Lower leg skin (tissue), 3 donors: Measurements from ENCODE around the gene BBS7.

Source experiments
- POLR2A ChIP-seq, 2 donors: fragments of 450-650 bp; IDR thresholded peaks; one replicate each; pipeline ENCODE4 v1.6.1; 2016 to 2017; ENCODE audit warnings: antibody characterized with exemption in 2 of 2, mild to moderate bottlenecking in 1 of 2, moderate library complexity in 1 of 2
- TF ChIP-seq, protein P1 (sequence below), 3 donors: fragments of 450-650 bp; IDR thresholded peaks; one replicate each; pipeline ENCODE4 v1.5.1; 2016; ENCODE audit warnings: antibody characterized with exemption in 3 of 3, mild to moderate bottlenecking in 3 of 3, moderate library complexity in 2 of 3

DNA sequence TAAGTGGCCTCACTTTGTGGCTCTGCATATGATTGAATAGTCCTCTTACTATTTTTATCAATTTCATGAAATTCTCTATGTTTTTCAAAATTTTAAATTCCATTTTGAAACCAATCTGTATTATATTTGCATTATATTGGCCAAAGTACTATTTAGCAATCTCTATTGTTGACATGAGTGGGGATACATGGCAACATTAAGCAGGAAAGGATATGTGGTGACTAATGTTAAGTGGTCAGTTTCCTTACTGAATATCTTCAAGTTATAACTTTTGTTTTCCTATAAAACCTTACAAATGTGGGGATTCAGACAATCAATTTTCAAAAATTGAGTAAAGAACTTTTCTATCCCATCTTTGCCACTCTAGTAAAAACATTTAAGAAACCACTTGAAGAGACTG lies 10.2 kb downstream of the BBS7 start:
- TF ChIP-seq, protein P1, sequence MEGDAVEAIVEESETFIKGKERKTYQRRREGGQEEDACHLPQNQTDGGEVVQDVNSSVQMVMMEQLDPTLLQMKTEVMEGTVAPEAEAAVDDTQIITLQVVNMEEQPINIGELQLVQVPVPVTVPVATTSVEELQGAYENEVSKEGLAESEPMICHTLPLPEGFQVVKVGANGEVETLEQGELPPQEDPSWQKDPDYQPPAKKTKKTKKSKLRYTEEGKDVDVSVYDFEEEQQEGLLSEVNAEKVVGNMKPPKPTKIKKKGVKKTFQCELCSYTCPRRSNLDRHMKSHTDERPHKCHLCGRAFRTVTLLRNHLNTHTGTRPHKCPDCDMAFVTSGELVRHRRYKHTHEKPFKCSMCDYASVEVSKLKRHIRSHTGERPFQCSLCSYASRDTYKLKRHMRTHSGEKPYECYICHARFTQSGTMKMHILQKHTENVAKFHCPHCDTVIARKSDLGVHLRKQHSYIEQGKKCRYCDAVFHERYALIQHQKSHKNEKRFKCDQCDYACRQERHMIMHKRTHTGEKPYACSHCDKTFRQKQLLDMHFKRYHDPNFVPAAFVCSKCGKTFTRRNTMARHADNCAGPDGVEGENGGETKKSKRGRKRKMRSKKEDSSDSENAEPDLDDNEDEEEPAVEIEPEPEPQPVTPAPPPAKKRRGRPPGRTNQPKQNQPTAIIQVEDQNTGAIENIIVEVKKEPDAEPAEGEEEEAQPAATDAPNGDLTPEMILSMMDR (IDR thresholded peaks at IDR 0.05) = no peak
- TF ChIP-seq POLR2A (IDR thresholded peaks at IDR 0.05) = no peak
